GM19025 (cell line): ENCODE measurements around the gene EXOC6B.

ENCODE experiments used
- ATAC-seq: cut with Tn5 transposase; IDR thresholded peaks from one replicate; pipeline ENCODE4 v1.9.1; 2021; ENCODE audit warnings: mild to moderate bottlenecking, low read depth, moderate library complexity; ENCODE audit not compliant: unreplicated experiment

The EXOC6B gene

DNA sequence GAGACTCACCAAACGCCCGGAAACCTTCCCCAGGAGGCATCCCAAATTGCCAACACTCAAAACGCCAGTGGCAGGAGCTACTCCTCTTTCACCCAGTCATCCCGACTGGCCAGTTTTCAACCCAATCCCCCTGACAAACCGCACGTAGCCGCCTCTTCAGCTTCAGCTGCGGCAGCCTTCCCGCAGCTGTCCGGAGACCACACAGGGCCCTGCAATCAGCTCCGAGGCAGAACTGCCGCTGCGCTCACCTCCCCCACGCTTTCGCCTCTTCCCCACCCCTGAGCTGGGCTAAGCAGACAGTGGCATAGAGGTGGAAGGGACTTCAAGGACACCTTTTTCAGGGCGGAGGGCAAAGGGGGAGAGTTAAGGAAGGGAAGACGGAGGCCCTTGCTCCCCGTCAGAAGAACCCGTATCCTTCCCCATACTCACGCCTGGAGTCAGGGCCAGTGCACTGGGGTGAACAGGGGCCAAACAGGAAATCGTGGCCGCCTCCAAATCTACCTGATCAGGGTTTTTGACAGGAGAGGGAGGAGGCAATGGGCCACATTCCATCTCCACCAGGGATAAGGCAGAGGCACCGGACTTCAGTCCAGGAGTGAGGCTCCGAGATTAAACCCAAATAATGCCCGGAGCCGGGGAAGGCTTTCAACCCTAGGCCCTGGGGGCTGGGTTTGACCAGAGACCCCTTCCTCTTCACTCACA, 695.0 kb downstream of the EXOC6B start:
- no peak for ATAC-seq

DNA sequence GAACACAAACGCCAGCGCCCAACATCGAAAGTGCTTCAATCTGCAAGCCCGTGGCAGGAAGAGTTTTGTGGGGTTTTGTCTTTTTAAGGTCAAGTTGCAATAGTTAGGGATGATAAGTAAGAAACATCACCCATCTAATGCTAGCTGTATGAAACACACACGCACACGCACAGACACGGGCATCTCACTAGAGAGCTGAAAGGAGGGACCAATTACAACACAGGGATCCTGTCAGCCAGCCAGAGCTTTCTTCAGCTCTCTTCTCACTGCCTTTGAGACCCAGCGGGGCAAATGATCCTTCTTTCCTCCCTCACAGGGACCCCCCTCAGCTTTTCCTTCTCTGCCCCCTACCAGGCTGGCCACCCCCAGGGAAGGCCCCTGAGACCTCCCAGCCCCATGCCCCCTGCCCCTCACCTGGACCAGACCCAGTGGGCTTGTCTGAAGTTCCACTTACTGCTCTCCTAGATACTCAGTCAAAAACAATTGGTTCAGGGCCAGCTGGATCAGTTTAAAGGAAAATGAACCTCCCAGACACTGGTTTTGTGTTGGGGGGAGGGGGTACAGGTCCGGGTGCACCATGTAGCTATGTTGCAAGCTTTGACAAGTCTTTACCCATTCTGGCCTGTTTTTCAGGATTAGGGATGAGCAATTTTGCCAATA, 696.0 kb downstream of the EXOC6B start:
- ATAC-seq = no peak

DNA sequence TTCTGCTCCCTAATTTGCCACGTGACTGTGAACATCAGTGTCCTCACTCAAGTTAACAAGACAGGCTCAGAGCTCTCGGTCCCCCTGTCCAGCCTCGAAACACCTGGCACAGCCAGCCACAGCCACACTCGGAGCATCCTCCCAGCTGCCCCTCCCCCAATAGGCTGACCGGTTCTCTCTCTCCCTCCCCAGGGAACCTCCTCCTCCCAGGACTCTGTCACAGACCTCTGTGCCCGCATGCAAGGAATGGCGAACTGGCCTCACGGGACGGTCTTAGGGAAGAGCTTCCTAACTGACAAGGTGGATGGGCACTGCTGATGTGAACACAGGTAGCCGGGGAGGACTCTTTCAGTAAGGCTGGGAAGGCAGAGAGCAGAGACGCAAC, 697.0 kb downstream of the EXOC6B start:
- ATAC-seq = no peak

DNA sequence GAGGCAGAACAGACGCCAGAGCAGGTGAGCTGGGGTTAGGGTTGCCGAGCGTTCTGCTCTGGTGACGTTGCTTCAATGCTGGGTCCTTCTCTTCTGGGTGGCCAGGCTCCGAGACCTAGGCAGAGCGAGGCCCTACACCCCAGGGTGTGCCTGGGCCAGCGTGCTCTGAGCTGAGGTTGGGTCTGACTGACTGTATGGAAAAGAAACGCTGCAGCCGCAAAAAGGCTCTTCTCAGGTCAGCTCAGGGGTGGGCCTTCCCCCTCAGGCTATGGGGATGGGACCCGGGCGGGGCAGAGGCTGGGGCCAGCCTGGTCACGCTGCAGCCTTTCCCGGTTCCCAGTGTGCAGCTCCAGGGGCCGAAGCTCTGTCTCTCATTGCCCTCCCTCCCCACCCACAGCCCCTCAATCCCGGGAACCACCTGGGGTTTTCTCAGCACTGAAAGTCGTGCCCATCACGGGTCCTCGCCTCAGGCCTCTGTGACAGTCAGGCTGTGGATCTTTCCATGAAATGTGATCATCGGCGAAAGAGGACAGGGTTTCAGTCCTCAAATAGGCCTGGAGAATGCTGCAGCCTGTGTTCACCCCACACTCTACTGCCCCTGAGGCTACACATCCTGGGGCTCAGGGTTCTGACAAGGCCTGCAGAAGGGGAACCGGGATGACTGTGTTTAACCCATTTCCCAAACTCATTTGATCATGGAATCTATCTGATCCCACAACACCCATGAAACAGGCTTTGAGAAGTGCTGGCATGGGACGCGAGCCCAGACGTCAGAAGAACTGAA, 697.6 kb downstream of the EXOC6B start:
- no peak for ATAC-seq

DNA sequence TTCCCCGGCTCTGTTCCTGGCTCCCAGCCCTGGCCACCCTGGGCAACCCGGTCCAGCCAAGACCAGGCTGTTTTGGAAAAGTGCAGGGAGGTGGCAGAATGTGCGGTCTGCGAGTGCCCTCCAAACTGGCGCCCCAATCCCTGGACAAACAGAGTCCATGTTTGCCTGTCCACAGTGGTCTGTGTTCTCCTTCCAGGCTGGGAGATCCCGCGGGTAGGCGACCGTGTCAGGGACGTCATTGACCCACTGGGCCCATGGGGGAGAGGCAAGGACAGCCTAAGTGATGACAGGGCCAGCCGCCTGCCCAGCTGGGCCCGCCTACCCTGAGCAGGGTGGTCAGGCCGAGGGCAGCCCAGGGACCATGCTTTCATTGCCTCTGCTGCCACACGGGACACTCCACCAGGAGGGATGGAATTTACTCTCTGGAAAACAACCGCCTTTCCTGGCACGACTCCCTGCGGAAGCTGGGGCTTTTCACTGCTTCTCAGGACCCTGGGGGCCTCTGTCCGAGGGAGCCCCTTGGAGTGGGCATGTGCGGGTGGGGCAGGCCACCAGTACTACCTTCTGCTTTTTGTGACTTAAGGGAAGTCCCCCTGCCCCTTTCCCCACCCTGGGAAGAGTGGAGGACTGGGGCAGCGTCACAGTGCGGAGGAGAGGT, 698.3 kb downstream of the EXOC6B start:
- no peak for ATAC-seq

DNA sequence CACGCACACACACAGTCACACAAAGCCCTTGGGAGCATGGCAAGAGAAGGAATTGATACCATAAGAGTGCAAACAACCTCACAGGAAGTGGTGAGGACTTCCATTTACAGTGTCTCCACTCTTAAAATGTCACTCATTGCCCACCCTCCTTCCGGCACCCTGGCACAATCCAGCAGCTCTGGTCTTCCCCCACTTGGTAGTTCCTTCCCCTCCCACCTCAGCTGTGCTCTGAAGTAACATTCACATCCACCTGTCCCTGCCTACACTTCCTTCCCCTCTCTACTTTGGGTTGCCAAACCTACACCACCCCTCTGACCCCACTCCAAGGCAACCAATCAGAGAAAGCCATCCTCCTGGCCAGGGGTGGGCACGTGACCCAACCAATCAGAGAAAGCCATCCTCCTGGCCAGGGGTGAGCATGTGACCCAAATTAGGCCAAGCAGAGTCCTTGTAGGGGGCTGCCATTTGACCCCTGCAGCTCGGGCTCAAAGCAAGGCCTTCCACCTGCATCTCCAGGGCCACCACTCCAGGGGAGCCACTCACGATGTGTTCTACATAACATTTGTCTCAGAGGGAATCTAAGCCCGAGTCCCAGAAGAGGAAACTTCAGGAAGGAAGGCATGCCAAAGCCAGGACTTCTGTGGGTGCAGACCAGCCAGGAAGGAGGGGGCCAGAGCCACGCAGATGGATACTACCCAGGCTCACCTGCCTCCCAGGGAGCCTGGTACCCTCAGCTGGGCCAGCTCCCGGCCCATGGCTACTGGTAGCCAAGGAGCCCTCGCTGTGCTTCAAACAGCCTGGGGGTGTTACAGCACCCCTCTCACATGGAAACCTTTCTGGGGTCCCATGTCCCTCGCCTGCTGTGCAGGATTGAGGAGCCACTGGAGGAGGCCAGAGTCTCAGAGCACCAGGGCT, 699.4 kb downstream of the EXOC6B start:
- ATAC-seq = no peak
